Transverse colon (tissue), 4 donors: ENCODE results near the gene TNS3. TPM values are rescaled to one million over a fixed set of nuclear protein-coding genes. Genes with fewer than 3 reads are reported as not detected.
A peak's percentile ranks its signal among the peaks of the same experiment; 100 is the strongest.

Source experiments
- DNase-seq: peaks from one replicate; pipeline ENCODE4 v3.0.0-alpha.2; 2019
- H3K27ac ChIP-seq, 4 donors: fragments of 200-600 bp; sonication (generic); 2 replicates each; pipeline ENCODE4 v1.5.1; 2016 to 2018; ENCODE audit warnings: inconsistent platforms in 4 of 4
- H3K27me3 ChIP-seq: fragments of 200-600 bp; sonication (generic); 2 replicates; pipeline ENCODE4 v1.5.1; 2017; ENCODE audit warnings: inconsistent platforms
- H3K36me3 ChIP-seq, 4 donors: fragments of 200-600 bp; sonication (generic); 2 replicates each; pipeline ENCODE4 v1.5.1; 2017 to 2019; ENCODE audit warnings: inconsistent platforms in 4 of 4
- H3K4me1 ChIP-seq, 4 donors: fragments of 200-600 bp; sonication (generic); 2 replicates each; pipeline ENCODE4 v1.5.1; 2017 to 2020; ENCODE audit warnings: inconsistent platforms in 4 of 4
- H3K4me3 ChIP-seq, 4 donors: fragments of 200-600 bp; sonication (generic); 1 replicate in 1 of 4; 2 replicates in 3 of 4; pipeline versions ENCODE4 v1.5.1 to v1.6.1; 2017 to 2019; ENCODE audit warnings: inconsistent platforms in 4 of 4
- H3K9me3 ChIP-seq, 2 donors: fragments of 200-600 bp; sonication (generic); 2 replicates each; pipeline ENCODE4 v1.5.1; 2017 to 2019; ENCODE audit warnings: inconsistent platforms in 2 of 2
- CTCF ChIP-seq, 5 experiments: fragments of 200-600 bp in 3 of 5; fragments of 450-650 bp in 2 of 5; sonication (generic) in 3 of 5; IDR thresholded peaks; 1 replicate in 2 of 5; 2 replicates in 3 of 5; pipeline ENCODE4 v1.5.1; 2016 to 2017; ENCODE audit warnings: antibody characterized with exemption in 5 of 5, inconsistent platforms in 3 of 5, mild to moderate bottlenecking in 2 of 5, moderate library complexity in 1 of 5
- EP300 ChIP-seq: sonication (generic); formaldehyde crosslinking; IDR thresholded peaks from one replicate; pipeline ENCODE4 v1.6.1; 2017; ENCODE audit warnings: antibody characterized with exemption, low read depth
- POLR2A ChIP-seq: fragments of 450-650 bp; IDR thresholded peaks from one replicate; pipeline ENCODE4 v1.6.1; 2016; ENCODE audit warnings: antibody characterized with exemption, mild to moderate bottlenecking, moderate library complexity
- POLR2AphosphoS5 ChIP-seq, 3 donors: sonication (generic); formaldehyde crosslinking; IDR thresholded peaks; one replicate each; pipeline ENCODE4 v1.6.1; 2016; ENCODE audit warnings: antibody characterized with exemption in 3 of 3
- WGBS, 2 donors: methylation state at CpG; one replicate each; pipeline ENCODE4 v1.1.5; 2018; ENCODE audit warnings: low coverage in 1 of 2; 5-methylcytosine and 5-hydroxymethylcytosine counted together
- in situ Hi-C, 4 donors: fragments of 200-750 bp; cut with MboI; loops; one replicate each; pipeline versions ENCODE4 v1.15.0 to v1.15.1; 2017; ENCODE audit warnings: low sequenced_read_pairs in 3 of 4, low pct_ligation_motif_present in 1 of 4, low pct_unique_long_range_greater_than_20kb in 1 of 4
- intact Hi-C: fragments of 100-400 bp; cut with DNase I; formaldehyde crosslinking; loops from one replicate; pipeline ENCODE4 v1.15.1; 2023; ENCODE audit warnings: low total_unique reads
- total RNA-seq, 4 donors: library from RNA; depleted of rRNA; stranded (reverse); fragments of >200 nt; gene quantifications; one replicate each; pipeline ENCODE4 v1.1.0, GENCODE V29; 2016

Gene TNS3
- total RNA-seq, 4 donors from 2014 or later = 58.5 to 104 (median 72.7) TPM

GRCh38 chr7:47537716-47538675 is 43.9 kb downstream of the TNS3 start:
- intact Hi-C loops = no loop called here
- H3K36me3 ChIP-seq = no peaks in the 10 kb centered on the region

DNA sequence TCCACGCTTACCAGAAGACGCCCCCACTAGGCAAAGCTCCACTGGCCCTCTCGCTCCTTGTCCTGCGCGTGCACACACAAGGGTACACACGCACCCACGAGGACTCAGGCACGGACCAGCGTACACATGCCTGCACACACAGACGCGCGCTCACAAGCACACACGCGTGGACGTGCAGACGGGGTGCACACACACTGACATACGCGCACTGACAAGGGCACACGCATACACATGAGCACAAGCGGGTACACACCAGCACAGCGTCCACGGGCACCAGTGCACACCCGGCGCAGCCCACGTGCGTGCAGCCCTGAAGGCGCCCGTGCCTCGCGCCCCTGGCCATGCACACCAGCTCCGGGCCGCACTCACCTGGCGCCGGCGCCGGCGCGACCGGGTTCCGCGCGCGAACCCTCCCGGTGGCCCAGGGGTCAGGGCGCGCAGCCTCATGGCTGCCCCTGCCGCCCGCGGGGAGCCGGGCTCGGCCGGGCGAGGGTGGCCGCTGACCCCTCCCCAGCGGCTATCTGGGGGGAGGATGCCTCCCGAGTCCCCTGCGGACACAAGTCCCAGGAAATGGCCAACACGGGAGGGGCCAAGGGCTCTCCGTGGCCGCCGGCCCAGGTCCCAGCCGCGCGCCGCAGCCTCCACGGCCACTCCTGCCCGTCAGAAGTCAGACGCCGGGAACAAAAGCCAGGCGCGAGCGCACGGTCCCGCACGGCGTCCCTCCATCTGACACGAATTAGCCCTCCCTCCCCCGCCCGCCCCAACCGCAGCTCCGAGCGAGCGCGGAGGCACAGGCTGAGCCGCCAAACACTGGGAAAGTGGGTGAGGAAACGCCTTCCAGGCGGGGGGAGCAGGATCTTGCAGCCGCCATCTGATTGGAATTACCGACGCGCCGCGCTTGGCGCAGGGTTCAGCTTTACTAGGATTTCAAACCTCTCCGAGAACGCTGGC is 45.0 kb downstream of the TNS3 start:
- WGBS, 2 donors = 41% methylated on average over 67 of the region's 96 CpGs; no CpG with 5 or more reads in 1 of the 2 donors
- DNase-seq = peak; percentile 59
- H3K9me3 ChIP-seq = no peaks in the 10 kb centered on the region
- peak overlapping the region in 3 of 4 donors; percentile 33 to 61 (median 46) for H3K27ac ChIP-seq
- no peaks in the 10 kb centered on the region for H3K27me3 ChIP-seq
- H3K4me1 ChIP-seq = peaks cover 6 to 44% (median 35%) of the 10 kb centered on the region in 4 donors
- peak overlapping the region; percentile 15 to 55 (median 49) for H3K4me3 ChIP-seq
- in situ Hi-C loops (no loop called here), intact Hi-C loops (no loop called here)
- peak in 1 of 3 donors; percentile 40 for TF ChIP-seq POLR2AphosphoS5 (IDR thresholded peaks at IDR 0.05)
- TF ChIP-seq EP300 = no peak
- no peaks in the 10 kb centered on the region for H3K36me3 ChIP-seq

More at GRCh38 chr7:47537716-47538675, 43.9 kb downstream of the TNS3 start:
- in situ Hi-C loops = no loop called here
- H3K4me3 ChIP-seq = peak overlapping the region in 3 of 4 donors; percentile 47 to 55 (median 51)
- TF ChIP-seq CTCF (IDR thresholded peaks at IDR 0.05) = no peak
- TF ChIP-seq POLR2AphosphoS5 (IDR thresholded peaks at IDR 0.05) = no peak
- TF ChIP-seq EP300 = no peak
- TF ChIP-seq POLR2A = no peak
- DNase-seq = no peak
- H3K4me1 ChIP-seq = peaks cover 6 to 44% (median 35%) of the 10 kb centered on the region in 4 donors
- WGBS, 2 donors = 59 to 68% methylated on average over 3 to 17 of the region's 17 CpGs
- no peaks in the 10 kb centered on the region for H3K27me3 ChIP-seq
- peak overlapping the region in 3 of 4 donors; percentile 33 to 61 (median 50) for H3K27ac ChIP-seq
- H3K9me3 ChIP-seq = no peaks in the 10 kb centered on the region

GRCh38 chr7:47535704-47536628 is 45.9 kb downstream of the TNS3 start:
- Histone ChIP-seq H3K36me3 (no peaks in the 10 kb centered on the region), H3K9me3 (no peaks in the 10 kb centered on the region), H3K4me3 (peak overlapping the region in 1 of 4 donors; percentile 51), H3K4me1 (peaks cover 6 to 44% (median 35%) of the 10 kb centered on the region in 4 donors), H3K27ac (peak overlapping the region in 3 of 4 donors; percentile 18 to 61 (median 46)), H3K27me3 (no peaks in the 10 kb centered on the region)
- no peak for TF ChIP-seq POLR2A
- no peak for TF ChIP-seq EP300
- no peak for TF ChIP-seq CTCF (IDR thresholded peaks at IDR 0.05)
- no peak for TF ChIP-seq POLR2AphosphoS5 (IDR thresholded peaks at IDR 0.05)
- in situ Hi-C loops (no loop called here), intact Hi-C loops (no loop called here)
- DNase-seq = no peak
- 69 to 88% methylated on average over 5 to 23 of the region's 23 CpGs for WGBS, 2 donors
